Measurements from ENCODE around the gene GNAT2.

The GNAT2 gene

GRCh38 chr1:109610609-109611307 is 8.7 kb downstream of the GNAT2 start:
- no peak for DNase-seq (ENCODE audit: low read depth in 2 of 2)

- no peak for DNase-seq (ENCODE audit: low read depth in 2 of 2)
These were observed 9.5 kb downstream of the GNAT2 start for GRCh38 chr1:109609881-109610280.

DNA sequence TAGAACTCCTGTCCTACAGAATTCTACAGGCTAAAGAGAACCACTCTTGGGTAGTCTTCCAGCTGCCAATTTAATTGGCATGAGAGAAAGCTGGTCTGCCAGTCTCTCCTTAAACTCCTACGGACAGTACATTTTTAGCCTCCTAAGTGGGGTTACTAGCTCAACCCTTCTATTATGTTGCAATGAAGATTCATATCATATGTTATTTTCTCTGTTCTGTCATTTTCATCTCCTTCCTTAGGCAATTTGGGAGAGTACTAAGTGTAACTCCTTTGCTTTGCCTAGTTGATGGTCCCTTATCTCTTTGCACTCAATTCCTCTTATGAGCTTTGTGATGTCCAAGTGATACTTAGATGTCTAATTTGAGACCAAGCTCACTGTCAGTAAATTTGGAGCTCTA is 14.0 kb downstream of the GNAT2 start:
- DNase-seq (ENCODE audit: low read depth in 2 of 2): no peak

GRCh38 chr1:109603229-109603628 is 16.2 kb downstream of the GNAT2 start:
- DNase-seq (ENCODE audit: low read depth in 2 of 2): no peak

GRCh38 chr1:109598655-109599054 is 20.8 kb downstream of the GNAT2 start:
- no peak for DNase-seq (ENCODE audit: low read depth in 2 of 2)

DNA sequence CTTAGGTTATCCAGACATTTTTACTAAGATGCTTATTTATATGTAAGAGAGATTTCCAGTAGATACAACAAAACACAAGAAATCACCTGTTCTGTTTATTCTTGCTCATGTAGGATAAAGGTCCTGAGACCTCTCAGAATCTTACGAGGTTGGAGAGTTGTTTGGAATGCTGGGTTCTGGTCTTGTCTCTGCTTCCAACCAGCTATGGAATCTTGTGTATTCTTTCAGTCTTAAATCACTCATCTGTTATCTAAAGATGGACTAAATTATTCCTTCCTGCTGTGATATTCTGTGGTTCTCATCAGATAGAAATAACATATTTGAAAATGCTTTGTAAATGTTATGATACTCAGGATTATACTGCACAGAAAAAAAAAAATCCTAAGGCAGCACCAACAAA is 21.3 kb downstream of the GNAT2 start:
- DNase-seq (ENCODE audit: low read depth in 2 of 2): no peak

GRCh38 chr1:109595531-109595930 is 23.9 kb downstream of the GNAT2 start:
- no peak for DNase-seq (ENCODE audit: low read depth in 2 of 2)

GRCh38 chr1:109592916-109593315 is 26.5 kb downstream of the GNAT2 start:
- no peak for DNase-seq (ENCODE audit: low read depth in 2 of 2)

DNA sequence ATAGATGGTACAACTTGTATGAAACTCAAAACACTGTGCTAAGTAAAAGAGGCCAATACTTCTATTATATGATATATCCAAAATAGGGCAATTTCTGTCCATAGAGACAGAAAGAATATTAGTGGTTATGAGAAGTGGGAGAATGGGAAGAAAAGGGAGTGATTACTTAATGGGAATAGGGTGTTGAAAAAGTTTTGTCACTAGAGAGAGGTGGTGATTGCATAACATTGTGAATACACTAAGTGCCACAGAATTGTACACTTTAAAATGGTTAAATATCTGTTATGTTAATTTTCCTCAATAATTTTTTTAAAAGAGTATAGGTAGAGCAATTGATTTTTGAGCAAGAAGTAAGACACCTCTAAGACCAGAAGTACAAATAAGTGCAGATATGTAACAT is 29.7 kb downstream of the GNAT2 start:
- no peak for DNase-seq (ENCODE audit: low read depth in 2 of 2)

- no peak for DNase-seq (ENCODE audit: low read depth in 2 of 2)
These were observed 30.2 kb downstream of the GNAT2 start for GRCh38 chr1:109589177-109589576.

DNA sequence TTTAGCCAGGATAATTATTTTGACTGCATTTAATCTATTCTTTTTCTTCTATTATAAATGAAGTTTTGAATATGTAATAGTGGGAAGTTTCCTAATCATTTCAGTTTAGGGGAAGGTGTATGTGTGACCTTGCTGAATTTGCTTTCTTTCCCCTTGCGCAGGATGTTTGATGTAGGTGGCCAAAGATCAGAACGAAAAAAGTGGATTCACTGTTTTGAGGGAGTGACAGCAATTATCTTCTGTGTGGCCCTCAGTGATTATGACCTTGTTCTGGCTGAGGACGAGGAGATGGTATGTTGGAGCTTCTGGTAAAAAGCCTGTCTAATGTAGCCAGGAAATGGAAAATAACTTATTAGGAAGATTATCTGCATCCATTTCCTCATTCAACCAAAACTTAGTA is 33.4 kb downstream of the GNAT2 start:
- DNase-seq (ENCODE audit: low read depth in 2 of 2): no peak

DNA sequence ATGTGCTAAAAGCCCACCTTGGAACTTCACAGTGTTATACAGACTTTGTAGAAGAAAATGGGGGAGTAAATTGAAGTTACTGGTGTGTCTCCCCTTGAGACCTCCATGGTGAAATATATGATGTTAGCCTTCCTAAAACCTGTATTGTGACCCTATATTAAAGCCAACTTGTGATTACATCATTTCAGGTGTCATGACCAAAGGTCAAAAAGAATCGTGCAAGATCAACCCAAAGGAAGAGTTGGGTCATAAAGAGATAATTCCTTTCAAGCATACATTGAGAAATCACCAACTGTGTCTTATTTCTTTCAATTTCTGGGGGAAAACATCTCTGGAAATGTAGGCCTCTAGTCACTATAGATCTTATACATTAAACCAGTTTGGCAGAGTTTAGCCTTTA is 34.6 kb downstream of the GNAT2 start:
- no peak for DNase-seq (ENCODE audit: low read depth in 2 of 2)

GRCh38 chr1:109582021-109582420 is 37.4 kb downstream of the GNAT2 start:
- DNase-seq (ENCODE audit: low read depth in 2 of 2): no peak

- no peak for DNase-seq (ENCODE audit: low read depth in 2 of 2)
These were observed 39.9 kb downstream of the GNAT2 start for GRCh38 chr1:109579491-109579890.

GRCh38 chr1:109578947-109579443 is 40.4 kb downstream of the GNAT2 start:
- no peak for DNase-seq (ENCODE audit: low read depth in 2 of 2)

DNA sequence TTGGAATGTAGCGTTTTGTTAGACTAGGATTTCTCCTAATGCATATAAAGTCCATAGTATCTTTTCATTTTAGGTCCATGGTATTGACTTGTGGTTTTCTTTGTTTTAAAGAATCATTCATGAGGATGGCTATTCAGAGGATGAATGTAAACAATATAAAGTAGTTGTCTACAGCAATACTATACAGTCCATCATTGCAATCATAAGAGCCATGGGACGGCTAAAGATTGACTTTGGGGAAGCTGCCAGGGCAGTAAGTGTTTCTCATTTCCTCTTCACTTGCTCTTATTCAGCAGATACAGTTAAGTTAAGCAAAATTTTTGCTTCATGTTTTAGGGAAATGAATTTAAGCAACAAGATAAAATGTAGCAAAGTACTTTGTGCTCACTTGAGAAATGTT is 45.6 kb downstream of the GNAT2 start:
- DNase-seq (ENCODE audit: low read depth in 2 of 2): no peak

- no peak for DNase-seq (ENCODE audit: low read depth in 2 of 2)
These were observed 49.0 kb downstream of the GNAT2 start for GRCh38 chr1:109570414-109570813.

DNA sequence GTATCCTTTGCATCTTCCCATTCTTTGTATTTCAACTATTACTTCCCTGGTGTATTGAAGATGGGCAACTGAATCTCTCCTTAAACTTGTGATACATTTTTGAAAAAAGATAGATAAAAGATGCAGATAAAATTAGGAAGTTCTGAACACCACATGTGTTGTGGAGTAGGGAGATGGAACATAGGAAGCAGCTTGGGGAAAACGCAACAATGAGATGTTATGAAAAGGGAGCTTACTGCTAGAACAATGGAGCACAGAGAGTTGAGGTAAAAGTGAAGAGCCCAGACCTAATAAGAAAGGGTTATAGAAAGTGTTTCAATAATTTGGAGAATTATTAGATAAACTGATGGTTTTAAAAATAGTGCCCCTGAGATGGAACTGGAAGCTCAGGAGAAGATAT is 50.1 kb downstream of the GNAT2 start:
- no peak for DNase-seq (ENCODE audit: low read depth in 2 of 2)

DNA sequence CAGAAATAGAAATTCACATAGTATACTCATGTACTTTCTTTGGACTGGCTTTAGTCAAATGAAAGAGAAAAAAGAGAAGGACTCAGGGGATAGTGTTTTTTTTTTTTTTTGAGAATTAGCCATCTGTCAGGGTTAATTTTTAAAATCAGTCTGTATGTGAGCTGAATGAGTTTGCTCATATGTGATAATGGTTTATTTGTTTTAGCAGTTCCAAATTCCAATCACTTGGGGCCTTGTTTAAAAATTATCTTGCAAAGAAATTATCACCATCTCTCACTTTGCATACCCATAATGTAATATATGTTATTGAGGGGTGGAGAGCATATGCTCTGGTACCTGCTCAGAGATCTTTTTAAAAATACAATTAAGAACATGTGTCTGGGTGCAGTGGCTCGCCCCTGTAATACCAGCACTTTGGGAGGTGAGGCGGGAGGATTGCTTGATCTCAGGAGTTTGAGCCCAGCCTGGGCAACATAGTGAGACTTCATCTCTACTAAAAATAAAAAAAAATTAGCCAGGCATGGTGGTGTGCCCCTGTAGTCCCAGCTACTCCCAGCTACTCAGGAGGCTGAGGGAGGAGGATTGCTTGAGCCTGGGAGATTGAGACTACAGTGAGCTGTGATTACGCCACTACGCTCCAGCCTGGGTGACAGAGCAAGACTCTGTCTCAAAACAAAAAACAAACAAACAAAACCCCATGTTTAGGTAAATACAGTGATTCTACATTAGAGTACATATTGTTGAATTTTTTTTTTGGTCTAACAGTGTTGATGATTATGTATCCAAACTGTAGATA is 51.3 kb downstream of the GNAT2 start:
- no peak for DNase-seq (ENCODE audit: low read depth in 2 of 2)

DNA sequence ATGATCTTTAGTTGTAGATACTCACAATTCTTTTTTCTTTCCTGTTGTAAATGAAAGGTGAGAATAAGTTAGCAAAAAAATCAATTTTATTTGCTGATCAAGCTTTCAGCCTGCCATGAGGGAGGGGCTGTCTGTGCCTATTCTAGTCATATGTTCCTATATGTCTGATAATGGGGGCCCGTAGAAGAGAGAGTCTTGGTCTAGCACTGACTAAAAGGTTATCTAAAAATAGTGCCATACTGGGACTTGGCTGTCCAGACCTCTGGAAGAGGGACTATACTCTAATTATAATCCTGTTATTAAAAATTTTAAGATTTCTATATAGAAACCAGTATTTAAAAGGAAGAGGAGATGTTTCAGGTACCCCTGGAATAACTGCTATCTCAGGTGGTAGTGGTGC is 52.4 kb downstream of the GNAT2 start:
- no peak for DNase-seq (ENCODE audit: low read depth in 2 of 2)

DNA sequence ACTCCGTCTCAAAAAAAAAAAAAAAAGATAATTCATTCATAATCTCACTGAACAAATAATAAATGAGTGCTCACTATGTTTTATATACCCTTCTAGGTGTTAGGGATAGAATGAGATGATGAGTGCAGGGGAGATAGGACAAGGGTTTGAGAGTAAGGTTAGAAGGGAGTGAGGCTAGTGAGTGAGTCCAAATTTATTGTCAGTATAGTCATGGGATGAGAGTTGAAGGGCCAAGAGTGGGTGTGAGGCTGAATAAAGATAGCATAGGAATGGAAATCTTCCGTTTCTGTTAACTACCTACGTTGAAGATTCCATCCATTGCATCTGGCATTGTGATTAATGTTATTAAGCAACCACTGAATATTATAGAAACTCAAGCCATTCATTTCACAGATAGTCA is 54.2 kb downstream of the GNAT2 start:
- no peak for DNase-seq (ENCODE audit: low read depth in 2 of 2)

DNA sequence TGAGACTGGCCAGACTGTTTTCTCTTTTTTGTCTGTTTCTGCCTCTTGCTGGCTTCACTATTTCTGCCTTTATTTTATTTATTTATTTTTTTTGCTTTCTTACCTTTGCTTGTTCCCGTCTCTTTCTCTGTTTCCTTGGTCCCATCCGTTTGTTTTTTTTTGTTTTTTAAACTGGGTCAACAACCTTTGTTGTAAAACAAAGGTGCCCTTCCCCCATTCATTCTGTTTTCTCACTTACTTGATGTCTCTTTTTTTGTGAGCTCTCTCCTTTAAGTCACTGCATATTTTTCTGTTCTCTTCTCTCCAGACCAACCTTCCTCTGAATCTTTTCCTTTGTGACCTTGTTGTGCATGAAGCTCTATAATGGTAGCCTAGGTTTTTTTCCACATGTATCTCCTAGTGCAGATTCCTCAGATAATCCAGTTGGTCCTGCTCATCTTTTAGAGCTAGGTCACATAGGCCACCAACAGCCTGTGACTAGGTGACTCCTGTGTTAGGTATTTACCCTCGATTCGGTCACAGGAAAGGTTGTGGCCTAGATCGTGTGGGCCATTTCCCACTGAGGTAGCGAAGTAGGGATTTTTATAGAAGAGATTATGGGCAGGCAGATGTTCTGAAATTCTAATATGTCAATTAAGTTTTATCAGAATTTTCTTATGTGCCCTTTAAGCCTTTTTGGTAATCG is 55.1 kb downstream of the GNAT2 start:
- no peak for DNase-seq (ENCODE audit: low read depth in 2 of 2)

GRCh38 chr1:109559995-109560394 is 59.4 kb downstream of the GNAT2 start:
- no peak for DNase-seq (ENCODE audit: low read depth in 2 of 2)
